ENCODE measurements around the gene TAOK3.

Gene TAOK3

DNA sequence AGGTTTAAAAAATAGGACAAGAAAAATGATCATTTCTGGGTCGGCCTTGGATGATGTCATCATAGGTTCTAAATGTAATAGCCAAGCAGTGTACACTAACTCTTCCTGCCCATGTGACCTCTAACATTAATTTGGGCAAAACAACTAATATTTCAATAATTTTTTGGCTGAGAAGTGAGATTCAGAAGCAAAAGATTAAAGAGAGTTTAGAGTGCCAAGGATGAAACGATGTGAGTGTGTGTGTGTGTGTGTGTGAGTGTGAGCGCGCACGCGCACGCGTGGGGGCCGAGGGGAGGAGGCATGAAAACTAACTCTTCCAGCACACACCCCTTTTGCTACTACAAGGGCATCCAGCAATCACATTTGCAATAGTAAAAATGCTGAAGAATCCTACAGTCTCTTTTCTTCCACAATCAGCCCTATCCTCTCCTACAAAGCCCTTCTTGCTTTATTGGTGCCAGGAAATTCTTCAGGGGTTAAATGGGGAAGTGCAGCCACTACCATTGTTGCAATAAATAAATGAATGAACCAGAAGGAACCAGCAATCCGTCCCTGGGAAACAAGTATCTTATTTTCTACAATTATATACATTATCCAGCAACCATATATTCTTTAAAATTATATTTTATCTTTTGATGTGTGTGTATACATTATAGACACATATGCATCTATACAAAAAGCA lies 183.9 kb downstream of the TAOK3 start:
- H3K4me3 ChIP-seq (ENCODE audit: low read length): peak overlapping the region; percentile 65
- no peaks in the 10 kb centered on the region for H3K36me3 ChIP-seq (ENCODE audit: insufficient read depth, low read length)
- H3K27me3 ChIP-seq (ENCODE audit: insufficient read depth, low read length): no peaks in the 10 kb centered on the region
- H3K9me3 ChIP-seq (ENCODE audit: low read length): no peaks in the 10 kb centered on the region
- peaks cover 14% of the 10 kb centered on the region for H3K4me1 ChIP-seq (ENCODE audit: insufficient read depth, low read length)
- peak overlapping the region; percentile 94 for H2AFZ ChIP-seq (ENCODE audit: low read depth, low read length)

GRCh38 chr12:118187751-118188435 lies 184.8 kb downstream of the TAOK3 start:
- Histone ChIP-seq H3K4me1 (ENCODE audit: insufficient read depth, low read length) (peaks cover 14% of the 10 kb centered on the region), H3K4me3 (ENCODE audit: low read length) (peak overlapping the region; percentile 65), H3K9me3 (ENCODE audit: low read length) (no peaks in the 10 kb centered on the region)

GRCh38 chr12:118185602-118186397 lies 186.9 kb downstream of the TAOK3 start:
- no peaks in the 10 kb centered on the region for H3K9me3 ChIP-seq (ENCODE audit: low read length)
- peaks cover 6% of the 10 kb centered on the region for H3K36me3 ChIP-seq (ENCODE audit: insufficient read depth, low read length)
- H2AFZ ChIP-seq (ENCODE audit: low read depth, low read length): no peak overlapping the region
- H3K27me3 ChIP-seq (ENCODE audit: insufficient read depth, low read length): no peaks in the 10 kb centered on the region
- peaks cover 14% of the 10 kb centered on the region for H3K4me1 ChIP-seq (ENCODE audit: insufficient read depth, low read length)
- no peak overlapping the region for H3K4me3 ChIP-seq (ENCODE audit: low read length)

More at GRCh38 chr12:118187751-118188435, 184.8 kb downstream of the TAOK3 start:
- H3K27me3 ChIP-seq (ENCODE audit: insufficient read depth, low read length): no peaks in the 10 kb centered on the region
- peak overlapping the region; percentile 94 for H2AFZ ChIP-seq (ENCODE audit: low read depth, low read length)
- H3K36me3 ChIP-seq (ENCODE audit: insufficient read depth, low read length): no peaks in the 10 kb centered on the region

GRCh38 chr12:118183711-118184110 lies 189.0 kb downstream of the TAOK3 start:
- Histone ChIP-seq H3K9me3 (ENCODE audit: low read length) (no peaks in the 10 kb centered on the region), H3K4me1 (ENCODE audit: insufficient read depth, low read length) (peaks cover 14% of the 10 kb centered on the region), H2AFZ (ENCODE audit: low read depth, low read length) (no peak overlapping the region), H3K4me3 (ENCODE audit: low read length) (no peak overlapping the region), H3K36me3 (ENCODE audit: insufficient read depth, low read length) (peaks cover 17% of the 10 kb centered on the region), H3K27me3 (ENCODE audit: insufficient read depth, low read length) (no peaks in the 10 kb centered on the region)

GRCh38 chr12:118183155-118183554 lies 189.6 kb downstream of the TAOK3 start:
- no peak overlapping the region for H3K4me3 ChIP-seq (ENCODE audit: low read length)
- H3K9me3 ChIP-seq (ENCODE audit: low read length): no peaks in the 10 kb centered on the region
- no peaks in the 10 kb centered on the region for H3K27me3 ChIP-seq (ENCODE audit: insufficient read depth, low read length)
- H2AFZ ChIP-seq (ENCODE audit: low read depth, low read length): no peak overlapping the region
- peaks cover 21% of the 10 kb centered on the region for H3K36me3 ChIP-seq (ENCODE audit: insufficient read depth, low read length)
- H3K4me1 ChIP-seq (ENCODE audit: insufficient read depth, low read length): peaks cover 8% of the 10 kb centered on the region

- Histone ChIP-seq H3K4me1 (ENCODE audit: insufficient read depth, low read length) (no peaks in the 10 kb centered on the region), H3K27me3 (ENCODE audit: insufficient read depth, low read length) (no peaks in the 10 kb centered on the region), H3K4me3 (ENCODE audit: low read length) (no peak overlapping the region), H3K9me3 (ENCODE audit: low read length) (no peaks in the 10 kb centered on the region), H2AFZ (ENCODE audit: low read depth, low read length) (no peak overlapping the region), H3K36me3 (ENCODE audit: insufficient read depth, low read length) (peaks cover 61% of the 10 kb centered on the region)
These were observed 196.8 kb downstream of the TAOK3 start for GRCh38 chr12:118175823-118176447.

GRCh38 chr12:118166946-118167345 lies 205.8 kb downstream of the TAOK3 start:
- no peak overlapping the region for H2AFZ ChIP-seq (ENCODE audit: low read depth, low read length)
- peaks cover 35% of the 10 kb centered on the region for H3K36me3 ChIP-seq (ENCODE audit: insufficient read depth, low read length)
- no peaks in the 10 kb centered on the region for H3K27me3 ChIP-seq (ENCODE audit: insufficient read depth, low read length)
- no peak overlapping the region for H3K4me3 ChIP-seq (ENCODE audit: low read length)
- no peaks in the 10 kb centered on the region for H3K9me3 ChIP-seq (ENCODE audit: low read length)
- no peaks in the 10 kb centered on the region for H3K4me1 ChIP-seq (ENCODE audit: insufficient read depth, low read length)

GRCh38 chr12:118164798-118165486 lies 207.8 kb downstream of the TAOK3 start:
- Histone ChIP-seq H3K36me3 (ENCODE audit: insufficient read depth, low read length) (peaks cover 36% of the 10 kb centered on the region), H3K27me3 (ENCODE audit: insufficient read depth, low read length) (no peaks in the 10 kb centered on the region), H3K9me3 (ENCODE audit: low read length) (no peaks in the 10 kb centered on the region)

GRCh38 chr12:118160536-118160935 lies 212.2 kb downstream of the TAOK3 start:
- Histone ChIP-seq H3K4me3 (ENCODE audit: low read length) (no peak overlapping the region), H3K4me1 (ENCODE audit: insufficient read depth, low read length) (no peaks in the 10 kb centered on the region), H3K27me3 (ENCODE audit: insufficient read depth, low read length) (no peaks in the 10 kb centered on the region), H2AFZ (ENCODE audit: low read depth, low read length) (no peak overlapping the region), H3K9me3 (ENCODE audit: low read length) (no peaks in the 10 kb centered on the region), H3K36me3 (ENCODE audit: insufficient read depth, low read length) (peaks cover 43% of the 10 kb centered on the region)

More at GRCh38 chr12:118164798-118165486, 207.8 kb downstream of the TAOK3 start:
- H2AFZ ChIP-seq (ENCODE audit: low read depth, low read length): no peak overlapping the region
- H3K4me1 ChIP-seq (ENCODE audit: insufficient read depth, low read length): no peaks in the 10 kb centered on the region
- H3K4me3 ChIP-seq (ENCODE audit: low read length): no peak overlapping the region

GRCh38 chr12:118151755-118152154 lies 221.0 kb downstream of the TAOK3 start:
- Histone ChIP-seq H3K36me3 (ENCODE audit: insufficient read depth, low read length) (peaks cover 30% of the 10 kb centered on the region), H3K4me1 (ENCODE audit: insufficient read depth, low read length) (no peaks in the 10 kb centered on the region), H3K27me3 (ENCODE audit: insufficient read depth, low read length) (no peaks in the 10 kb centered on the region), H3K9me3 (ENCODE audit: low read length) (no peaks in the 10 kb centered on the region), H2AFZ (ENCODE audit: low read depth, low read length) (no peak overlapping the region), H3K4me3 (ENCODE audit: low read length) (no peak overlapping the region)

GRCh38 chr12:118150625-118151024 lies 222.1 kb downstream of the TAOK3 start:
- Histone ChIP-seq H3K4me1 (ENCODE audit: insufficient read depth, low read length) (no peaks in the 10 kb centered on the region), H3K4me3 (ENCODE audit: low read length) (no peak overlapping the region), H3K36me3 (ENCODE audit: insufficient read depth, low read length) (peaks cover 40% of the 10 kb centered on the region), H3K27me3 (ENCODE audit: insufficient read depth, low read length) (no peaks in the 10 kb centered on the region), H2AFZ (ENCODE audit: low read depth, low read length) (no peak overlapping the region), H3K9me3 (ENCODE audit: low read length) (no peaks in the 10 kb centered on the region)

- H2AFZ ChIP-seq (ENCODE audit: low read depth, low read length): no peak overlapping the region
- H3K4me3 ChIP-seq (ENCODE audit: low read length): no peak overlapping the region
- H3K9me3 ChIP-seq (ENCODE audit: low read length): no peaks in the 10 kb centered on the region
- no peaks in the 10 kb centered on the region for H3K4me1 ChIP-seq (ENCODE audit: insufficient read depth, low read length)
- no peaks in the 10 kb centered on the region for H3K27me3 ChIP-seq (ENCODE audit: insufficient read depth, low read length)
- peaks cover 60% of the 10 kb centered on the region for H3K36me3 ChIP-seq (ENCODE audit: insufficient read depth, low read length)
These were observed 224.4 kb downstream of the TAOK3 start for GRCh38 chr12:118148287-118148686.

All from neuron (in vitro differentiated cells).